ENCODE measurements around the gene CREB5.

DNA sequence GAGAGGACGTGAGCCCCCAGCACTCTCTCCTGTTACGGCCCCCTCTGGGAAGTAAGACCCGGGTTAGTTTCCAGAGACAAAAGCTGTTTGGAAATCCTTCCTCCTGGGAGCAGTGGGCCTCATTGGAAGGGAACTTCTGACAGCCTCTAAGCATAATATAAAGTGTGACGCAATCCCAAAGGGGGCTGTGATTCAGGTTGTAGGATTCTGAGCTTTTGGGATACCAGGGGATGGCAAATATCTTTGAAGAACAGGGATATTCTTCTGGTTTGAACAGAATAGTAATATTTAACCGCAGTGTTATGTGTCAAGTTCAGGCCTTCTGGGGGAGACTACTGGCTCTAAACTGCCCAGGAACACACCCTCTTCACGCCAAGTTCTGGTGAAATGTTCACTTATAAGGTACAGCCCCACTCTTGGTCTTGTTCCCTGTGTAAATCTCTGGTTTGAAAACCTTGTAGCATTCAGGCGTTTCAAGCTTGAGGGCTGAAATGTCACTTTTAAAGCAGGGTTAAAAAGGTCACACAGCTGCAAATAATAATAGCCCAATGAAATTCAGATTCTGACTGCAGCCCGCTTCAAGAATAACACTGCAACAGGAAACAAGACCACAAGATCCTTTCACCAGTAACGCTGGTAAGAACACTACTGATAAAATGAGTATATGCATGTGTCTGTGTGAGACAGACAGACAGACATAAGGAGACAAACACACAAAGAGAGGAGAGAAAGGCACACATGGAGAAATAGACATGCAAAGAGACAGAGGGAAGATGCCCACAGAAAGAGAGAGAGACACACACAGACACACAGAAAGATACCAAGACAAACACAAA is 69.0 kb downstream of the CREB5 start:
- no peak for TF ChIP-seq CTCF (IDR thresholded peaks at IDR 0.05)
- TF ChIP-seq POLR2A (IDR thresholded peaks at IDR 0.05): no peak
